ES-I3 (cell line): Measurements from ENCODE around the gene SDK2.

Experiments
- H3K36me3 ChIP-seq: 2 replicates; pipeline ENCODE4 v1.6.1; 2013; ENCODE audit warnings: mild to moderate bottlenecking, low read length, control low read depth, moderate library complexity; ENCODE audit not compliant: insufficient read depth
- H3K4me1 ChIP-seq: 2 replicates; pipeline ENCODE4 v1.6.1; 2013; ENCODE audit warnings: mild to moderate bottlenecking, control low read depth, low read length; ENCODE audit not compliant: insufficient read depth
- H3K9ac ChIP-seq: 2 replicates; pipeline ENCODE4 v1.6.1; 2013; ENCODE audit warnings: low read depth, mild to moderate bottlenecking, low read length, moderate library complexity
- H3K9me3 ChIP-seq: 2 replicates; pipeline ENCODE4 v1.6.1; 2013; ENCODE audit warnings: mild to moderate bottlenecking, low read length, moderate library complexity; ENCODE audit not compliant: control insufficient read depth, insufficient read depth

SDK2 gene

DNA sequence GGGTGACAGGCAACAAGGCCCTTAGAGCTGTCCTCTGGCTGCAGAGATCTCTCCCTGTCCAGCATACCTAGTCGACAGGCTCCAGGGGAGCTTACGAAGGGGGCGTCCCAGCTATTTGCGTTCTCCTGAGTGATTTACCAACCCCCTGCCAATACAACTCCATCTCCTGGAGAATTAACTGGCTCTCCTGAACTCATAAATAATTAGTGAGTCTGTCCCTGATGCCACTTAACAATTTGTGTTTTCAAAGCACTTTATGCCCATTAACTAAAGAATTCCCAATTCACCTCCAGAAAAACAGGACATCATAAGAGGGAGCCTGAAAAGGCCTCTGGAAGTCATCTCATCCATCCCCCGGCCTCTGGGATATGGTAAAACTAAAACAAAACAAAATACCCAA is 26.7 kb downstream of the SDK2 start:
- Histone ChIP-seq H3K4me1 (peaks cover 32% of the 10 kb centered on the region), H3K9me3 (peaks cover 13% of the 10 kb centered on the region), H3K9ac (no peak overlapping the region), H3K36me3 (no peaks in the 10 kb centered on the region)

DNA sequence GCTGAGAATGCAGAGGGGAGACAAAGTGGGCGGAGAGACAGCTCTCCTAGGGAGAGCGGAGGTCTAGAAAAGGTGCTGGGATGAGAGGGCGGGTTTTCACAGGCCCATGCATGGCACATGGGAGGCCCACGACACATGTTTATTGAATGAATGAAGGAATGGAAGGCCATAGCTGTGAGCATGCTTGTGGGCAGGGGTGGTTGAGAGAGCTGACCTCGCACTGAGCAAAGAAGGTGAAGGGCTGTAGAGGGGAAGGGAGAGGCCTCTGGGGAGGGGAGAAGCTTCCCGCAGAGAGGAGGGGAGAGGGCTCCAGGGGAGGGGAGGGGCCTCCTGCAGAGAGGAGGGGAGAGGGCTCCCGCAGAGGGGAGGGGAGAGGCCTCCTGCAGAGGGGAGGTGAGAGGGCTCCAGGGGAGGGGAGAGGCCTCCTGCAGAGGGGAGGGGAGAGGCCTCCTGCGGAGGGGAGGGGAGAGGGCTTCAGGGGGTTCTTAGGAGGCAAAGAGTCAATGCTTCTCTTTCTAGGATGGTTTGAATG is 27.3 kb downstream of the SDK2 start:
- H3K9me3 ChIP-seq, result peaks cover 13% of the 10 kb centered on the region
- no peak overlapping the region for H3K9ac ChIP-seq
- no peaks in the 10 kb centered on the region for H3K36me3 ChIP-seq
- H3K4me1 ChIP-seq, result peaks cover 32% of the 10 kb centered on the region

DNA sequence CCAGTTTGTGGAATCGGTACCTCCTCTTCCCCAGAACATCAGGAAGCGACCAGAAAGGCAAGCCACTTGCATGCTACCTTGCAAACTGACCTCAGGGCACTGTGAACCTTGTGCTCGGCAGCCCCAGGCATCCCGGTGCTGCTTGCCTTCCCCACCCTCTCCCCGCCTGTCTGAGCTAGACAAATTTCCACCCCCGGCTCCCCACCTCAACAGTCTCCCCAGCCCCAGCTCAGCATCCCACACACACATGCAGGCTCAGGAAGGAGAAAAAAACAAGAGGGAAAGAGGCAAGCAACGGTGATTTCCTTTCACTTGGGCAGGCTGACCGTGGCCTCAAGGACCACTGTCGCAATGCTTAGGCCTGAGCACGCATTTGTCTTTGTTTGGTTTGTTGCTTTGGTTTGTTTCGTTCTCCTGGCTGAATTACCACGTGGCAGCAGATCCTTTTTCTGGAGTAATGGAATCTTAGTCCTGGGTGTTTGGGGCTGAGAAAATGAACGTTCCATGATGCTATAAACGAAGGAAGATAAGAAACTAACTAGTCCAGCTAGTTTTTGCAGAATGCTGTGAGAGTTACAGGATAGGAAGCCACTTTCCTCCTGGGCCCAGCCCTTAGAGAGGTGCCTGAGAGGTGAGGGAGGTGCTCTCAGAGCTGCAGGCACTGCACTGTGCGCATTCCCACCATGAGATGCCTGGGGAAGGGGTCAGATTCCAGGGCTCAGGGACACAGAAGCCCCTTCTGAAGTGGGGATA is 27.9 kb downstream of the SDK2 start:
- no peak overlapping the region for H3K9ac ChIP-seq

DNA sequence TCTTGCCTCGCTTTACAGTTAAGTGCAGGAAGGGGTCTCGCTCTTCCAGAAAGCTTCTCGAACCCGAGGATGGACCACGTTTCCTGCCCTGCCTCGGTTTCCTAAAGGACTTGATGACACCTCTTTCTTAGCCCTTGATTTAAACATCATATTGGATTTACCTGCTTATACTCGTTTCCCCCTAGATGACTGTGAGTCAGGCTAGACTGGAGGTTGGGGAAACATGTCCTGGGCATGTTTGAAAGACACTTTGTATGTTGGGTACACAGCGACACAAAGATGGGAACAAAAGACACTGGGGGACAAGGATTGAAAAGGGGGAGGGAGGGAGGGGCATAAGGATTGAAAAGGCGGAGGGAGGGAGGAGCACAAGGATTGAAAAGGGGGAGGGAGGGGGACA is 30.0 kb downstream of the SDK2 start:
- peaks cover 3% of the 10 kb centered on the region; the same call in 1 of the 2 replicates for H3K9me3 ChIP-seq
- H3K36me3 ChIP-seq, result no peaks in the 10 kb centered on the region
- H3K9ac ChIP-seq, result peak overlapping the region; percentile 31
- H3K4me1 ChIP-seq, result peaks cover 44% of the 10 kb centered on the region

More for the DNA sequence above, 27.9 kb downstream of the SDK2 start:
- peaks cover 32% of the 10 kb centered on the region for H3K4me1 ChIP-seq
- H3K36me3 ChIP-seq, result no peaks in the 10 kb centered on the region
- H3K9me3 ChIP-seq, result peaks cover 10% of the 10 kb centered on the region; the same call in 1 of the 2 replicates

DNA sequence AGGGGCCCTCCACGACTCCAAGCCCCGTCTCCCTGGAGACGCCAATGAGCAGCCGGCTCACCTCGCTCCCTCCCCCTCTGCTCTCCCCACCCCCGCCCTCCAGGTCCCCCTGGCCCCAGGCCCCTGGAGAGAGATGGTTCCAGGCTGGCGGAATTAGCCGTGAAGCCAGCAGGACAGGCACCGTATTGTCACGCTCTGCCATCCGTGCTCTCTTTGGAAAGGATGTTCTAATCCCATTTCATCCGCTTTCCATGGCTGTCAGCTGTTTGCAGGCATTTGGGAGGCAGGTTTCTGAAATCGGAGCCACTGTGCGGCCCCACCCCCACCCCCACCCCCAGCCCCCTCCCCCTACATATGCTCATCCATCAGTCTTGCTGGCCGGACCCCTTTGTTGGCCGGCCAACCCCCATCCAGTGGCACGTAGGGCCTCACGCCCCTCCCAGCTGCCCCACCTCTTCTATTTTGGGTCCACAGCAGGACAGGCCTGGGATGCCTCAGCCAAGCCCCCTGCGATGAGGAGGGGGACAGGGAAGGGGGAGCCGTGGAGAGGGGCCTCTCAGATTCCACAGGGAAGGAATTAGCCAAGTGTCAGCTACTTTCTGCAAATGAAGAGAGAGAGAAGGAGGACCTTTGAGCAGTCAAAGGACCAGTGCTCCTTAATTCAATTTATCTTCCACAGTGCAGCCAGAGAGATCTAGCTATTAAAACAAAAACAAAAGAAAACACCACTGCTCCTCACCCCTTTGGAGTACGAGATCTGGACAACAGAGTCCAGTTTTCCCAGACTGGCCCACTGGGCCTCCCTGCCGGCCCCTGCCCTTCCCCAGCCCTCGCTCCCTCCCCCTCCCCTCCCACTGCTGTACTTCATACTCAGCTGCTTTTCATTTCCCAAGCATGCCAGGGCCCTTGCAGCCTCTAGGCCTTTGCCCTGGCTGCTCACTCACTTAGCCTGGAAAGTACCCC is 30.7 kb downstream of the SDK2 start:
- Histone ChIP-seq H3K9me3 (no peaks in the 10 kb centered on the region), H3K36me3 (no peaks in the 10 kb centered on the region), H3K9ac (peak overlapping the region; percentile 38), H3K4me1 (peaks cover 44% of the 10 kb centered on the region)

DNA sequence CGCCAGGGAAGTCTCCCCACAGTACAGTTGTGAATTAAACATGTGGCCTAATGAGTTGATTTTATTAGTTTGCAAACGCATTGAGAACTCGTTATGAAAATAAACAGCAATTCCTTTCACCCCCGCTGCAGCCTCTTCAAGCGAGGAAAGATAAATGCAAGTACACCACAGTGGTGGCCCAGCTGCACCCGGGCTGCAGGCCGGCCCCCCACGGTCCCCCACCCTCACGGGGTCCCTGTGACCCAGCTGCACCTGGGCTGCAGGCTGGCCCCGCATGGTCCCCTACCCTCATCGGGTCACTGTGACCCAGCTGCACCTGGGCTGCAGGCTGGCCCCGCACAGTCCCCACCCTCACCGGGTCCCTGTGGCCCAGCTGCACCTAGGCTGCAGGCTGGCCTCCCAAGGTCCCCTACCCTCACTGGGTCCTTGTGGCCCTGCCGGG is 32.2 kb downstream of the SDK2 start:
- Histone ChIP-seq H3K9ac (no peak overlapping the region), H3K36me3 (no peaks in the 10 kb centered on the region), H3K9me3 (no peaks in the 10 kb centered on the region), H3K4me1 (peaks cover 38% of the 10 kb centered on the region)

DNA sequence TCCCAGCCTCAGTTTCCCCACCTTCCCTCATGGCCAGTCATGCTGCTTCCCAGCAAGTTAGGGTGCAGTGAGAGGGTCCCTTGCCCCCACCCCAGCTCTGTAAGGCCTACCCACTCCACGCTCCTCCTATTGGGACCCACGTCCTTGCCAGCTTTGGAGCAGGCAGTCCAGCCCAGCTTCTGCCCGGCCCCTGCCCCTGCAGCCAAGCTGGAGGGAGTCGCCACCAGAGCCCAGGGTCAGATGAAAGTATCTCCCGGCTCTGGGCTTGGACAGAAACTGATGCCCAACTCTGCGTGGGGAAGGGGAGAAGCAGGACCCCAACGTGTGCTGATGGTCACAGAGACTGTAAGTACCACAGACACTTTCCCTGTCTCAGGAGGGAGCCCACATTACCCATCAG is 32.6 kb downstream of the SDK2 start:
- Histone ChIP-seq H3K9ac (no peak overlapping the region), H3K9me3 (no peaks in the 10 kb centered on the region), H3K4me1 (peaks cover 35% of the 10 kb centered on the region), H3K36me3 (no peaks in the 10 kb centered on the region)

DNA sequence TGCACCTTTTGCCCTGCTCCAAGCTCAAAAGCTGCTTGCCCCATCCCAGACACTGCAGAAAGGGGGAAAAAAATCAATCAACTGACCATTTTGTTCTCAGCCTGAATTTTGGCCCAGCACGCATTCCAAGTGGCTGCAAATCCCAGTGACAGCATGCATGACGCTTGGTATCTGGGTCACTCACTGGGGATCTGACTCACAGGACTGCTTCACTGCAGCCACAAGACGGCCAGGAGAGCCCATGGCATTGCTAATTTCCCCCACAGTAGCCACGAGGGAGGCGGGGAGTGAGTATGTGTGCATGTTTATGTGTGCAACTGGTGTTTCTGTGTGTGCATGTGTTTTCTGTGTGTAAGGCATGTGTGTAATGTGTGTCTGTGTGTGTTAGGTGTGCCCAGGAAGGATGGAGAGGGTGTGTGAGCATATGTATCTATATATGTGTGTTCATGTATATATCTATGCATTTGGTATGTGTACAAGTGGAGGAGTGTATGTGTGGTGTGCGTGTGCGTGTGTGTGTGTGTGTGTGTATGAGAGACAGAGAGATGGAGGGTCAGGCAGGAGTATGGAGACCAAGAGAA is 33.8 kb downstream of the SDK2 start:
- no peaks in the 10 kb centered on the region for H3K9me3 ChIP-seq
- H3K9ac ChIP-seq, result no peak overlapping the region
- peaks cover 23% of the 10 kb centered on the region for H3K4me1 ChIP-seq
- no peaks in the 10 kb centered on the region for H3K36me3 ChIP-seq

DNA sequence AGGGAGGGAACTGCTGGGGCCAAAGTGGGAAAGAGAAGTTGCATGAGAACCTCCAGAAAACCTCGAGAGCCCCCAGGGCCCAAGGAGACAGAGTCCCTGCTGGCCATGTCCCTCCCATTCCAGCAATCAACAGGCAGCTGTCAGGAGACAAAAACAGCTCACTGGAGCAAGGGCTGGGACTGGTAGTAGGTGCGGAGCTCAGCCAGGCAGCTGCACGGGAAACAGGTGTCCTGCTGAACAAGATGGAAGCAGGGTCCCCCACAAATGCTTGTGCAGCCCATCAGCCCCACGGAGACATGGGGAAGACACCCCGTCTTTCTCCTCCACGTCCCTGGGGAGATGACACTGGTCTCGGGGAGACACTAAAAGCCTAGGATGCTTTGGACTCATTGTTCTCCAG is 34.5 kb downstream of the SDK2 start:
- Histone ChIP-seq H3K9ac (no peak overlapping the region), H3K4me1 (peaks cover 16% of the 10 kb centered on the region), H3K36me3 (no peaks in the 10 kb centered on the region), H3K9me3 (no peaks in the 10 kb centered on the region)

DNA sequence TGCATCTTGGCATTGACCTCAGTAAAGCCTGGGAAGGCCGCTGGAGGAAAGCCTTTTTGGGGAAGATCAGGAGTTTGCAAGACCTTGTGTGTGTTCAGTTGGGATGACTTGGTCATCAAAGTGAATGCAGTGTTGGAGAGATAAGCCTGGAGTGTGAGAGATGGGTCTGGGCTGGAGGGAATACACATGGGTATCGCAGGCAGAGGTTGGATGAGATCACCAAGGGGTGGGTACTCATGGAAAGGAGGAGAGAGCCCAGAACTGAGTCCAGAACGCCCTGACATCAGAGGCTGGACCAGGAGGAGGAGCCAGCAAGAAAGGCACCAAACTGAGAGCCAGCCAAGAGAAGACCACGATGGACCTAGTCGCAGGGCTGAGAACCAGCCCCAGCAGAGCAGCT is 35.2 kb downstream of the SDK2 start:
- H3K4me1 ChIP-seq, result peaks cover 13% of the 10 kb centered on the region

DNA sequence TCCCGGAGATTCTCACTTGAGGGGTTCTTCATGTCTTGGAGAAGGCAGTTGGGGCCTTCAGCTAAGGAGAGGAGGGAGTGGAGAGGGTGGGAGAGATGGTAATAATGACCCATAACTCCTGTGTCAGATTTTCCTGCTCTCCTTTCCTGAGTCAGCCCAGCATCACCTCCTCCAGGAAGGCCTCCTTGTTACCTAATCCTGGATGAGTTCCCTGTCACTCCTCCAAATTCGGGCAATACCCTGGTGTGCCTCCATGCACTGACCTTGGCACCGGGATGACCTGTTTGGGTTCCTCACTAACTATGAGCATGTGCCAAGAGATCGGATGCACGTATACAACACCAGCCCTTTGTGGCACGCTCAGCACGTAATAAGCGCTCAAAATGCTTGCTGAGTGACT is 38.8 kb downstream of the SDK2 start:
- Histone ChIP-seq H3K4me1 (peaks cover 5% of the 10 kb centered on the region; the same call in 1 of the 2 replicates), H3K9me3 (no peaks in the 10 kb centered on the region), H3K36me3 (no peaks in the 10 kb centered on the region), H3K9ac (no peak overlapping the region)

More for the DNA sequence above, 35.2 kb downstream of the SDK2 start:
- no peaks in the 10 kb centered on the region for H3K36me3 ChIP-seq
- H3K9ac ChIP-seq, result no peak overlapping the region
- no peaks in the 10 kb centered on the region for H3K9me3 ChIP-seq

DNA sequence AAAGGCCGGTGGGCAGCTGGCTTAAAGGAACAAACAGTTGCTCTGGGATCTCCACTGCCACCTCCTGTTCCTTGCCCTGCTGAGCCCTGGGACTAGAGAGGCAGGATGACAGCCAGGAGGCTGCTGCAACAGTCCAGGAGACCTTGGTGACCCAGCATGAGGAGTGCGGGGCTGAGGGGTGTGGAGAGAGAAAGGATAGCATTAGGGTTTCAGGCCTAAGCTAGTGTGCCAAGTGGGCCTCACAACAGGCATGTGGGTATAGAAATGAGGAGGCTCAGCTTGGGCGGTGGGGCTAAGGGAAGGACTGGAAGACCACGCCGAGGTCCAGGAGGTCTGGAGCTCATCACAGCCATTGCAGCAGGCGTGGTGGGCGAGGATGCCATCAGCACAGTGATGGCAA is 39.8 kb downstream of the SDK2 start:
- Histone ChIP-seq H3K9ac (no peak overlapping the region), H3K4me1 (no peaks in the 10 kb centered on the region; the same call in 1 of the 2 replicates), H3K36me3 (no peaks in the 10 kb centered on the region), H3K9me3 (no peaks in the 10 kb centered on the region)

DNA sequence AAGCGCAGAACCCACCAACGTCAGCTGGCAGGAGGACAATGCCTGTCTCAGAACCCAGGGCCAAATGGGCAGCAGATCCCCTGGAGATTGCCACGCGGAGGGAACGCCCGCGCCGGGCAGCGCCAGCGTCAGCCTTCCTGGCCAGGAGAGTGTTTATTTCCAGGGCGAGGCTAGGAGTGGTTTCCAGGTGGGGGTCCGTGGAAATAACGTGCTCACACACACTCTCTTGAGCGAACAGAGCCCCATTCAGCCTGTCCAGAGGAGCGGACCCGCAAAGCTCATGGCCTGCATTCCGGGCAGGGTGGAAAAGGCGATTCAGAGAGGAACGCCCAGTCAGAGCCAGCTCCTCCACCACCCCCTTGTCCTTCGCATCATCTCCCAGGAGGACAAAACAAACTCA is 40.3 kb downstream of the SDK2 start:
- H3K4me1 ChIP-seq, result no peaks in the 10 kb centered on the region; the same call in 1 of the 2 replicates
- no peaks in the 10 kb centered on the region for H3K36me3 ChIP-seq
- H3K9me3 ChIP-seq, result no peaks in the 10 kb centered on the region
- H3K9ac ChIP-seq, result no peak overlapping the region
